ENCODE results near the gene AOPEP. TPM values are rescaled to one million over a fixed set of nuclear protein-coding genes. Genes with fewer than 3 reads are reported as not detected.

AOPEP gene
- polyA plus RNA-seq, 2 of the 4 experiments (the other 2 are of a cell fraction) = 226 to 266 TPM

- Histone ChIP-seq H3K27ac (peak overlapping the region; percentile 97 to 99), H3K4me3 (no peak overlapping the region), H3K9me3 (no peaks in the 10 kb centered on the region), H3K4me2 (peak overlapping the region; percentile 89), H3K4me1 (peaks cover 98% of the 10 kb centered on the region)
- no peak for ATAC-seq
- no peak for DNase-seq (ENCODE audit: low read depth in 1 of 2, low spot score in 1 of 2)
- TF ChIP-seq ZC3H11A (IDR thresholded peaks at IDR 0.05) (no peak), JUN (IDR thresholded peaks at IDR 0.05) (no peak), HMGXB4 (CRISPR knock-in tag; IDR thresholded peaks at IDR 0.05; ENCODE audit: borderline replicate concordance) (no peak), CEBPB (IDR thresholded peaks at IDR 0.05) (no peak), MAFK (IDR thresholded peaks at IDR 0.05; ENCODE audit: partially characterized antibody) (peak; percentile 14), MAX (IDR thresholded peaks at IDR 0.05) (peak; percentile 12; the same call in 1 of the 2 replicates), HOXB13 (CRISPR knock-in tag; IDR thresholded peaks at IDR 0.05; ENCODE audit: low read depth) (peak; percentile 34; the same call in 1 of the 2 replicates), MAZ (IDR thresholded peaks at IDR 0.05; ENCODE audit: borderline replicate concordance, low read depth, low read length) (no peak)
- WGBS (ENCODE audit: missing lambda C conversion rate) = 43% methylated on average over 3 of the region's 3 CpGs
- ChIA-PET CTCF (interaction anchor here (1.5 to 7.8 kb wide), 3 partner anchors 40 to 139 kb away, joined by 6 to 48 read pairs (median 13); no protein-coding TSS in a partner anchor), POLR2A (interaction anchor here (6.4 to 8.5 kb wide), 2 partner anchors 15 to 102 kb away, joined by 58 to 93 read pairs; no protein-coding TSS in a partner anchor)
- FAIRE-seq = no peak
These were observed 180.2 kb downstream of the AOPEP start for GRCh38 chr9:94906713-94907112.

GRCh38 chr9:94907264-94907936 is 180.9 kb downstream of the AOPEP start:
- Histone ChIP-seq H3K4me2 (peak overlapping the region; percentile 89), H3K4me3 (no peak overlapping the region), H3K4me1 (peaks cover 98% of the 10 kb centered on the region), H3K27ac (peak overlapping the region; percentile 97 to 99), H3K9me3 (no peaks in the 10 kb centered on the region)
- ATAC-seq (no peak), DNase-seq (ENCODE audit: low read depth in 1 of 2, low spot score in 1 of 2) (peak in 1 of 2 experiments; percentile 51), FAIRE-seq (no peak)
- ChIA-PET POLR2A (interaction anchor here (1.0 to 8.5 kb wide), 6 partner anchors 14 to 124 kb away, joined by 3 to 93 read pairs (median 28); no protein-coding TSS in a partner anchor), CTCF (interaction anchor here (0.8 to 7.8 kb wide), 6 partner anchors 25 to 226 kb away, joined by 3 to 48 read pairs (median 10); no protein-coding TSS in a partner anchor)
- 30% methylated on average over 8 of the region's 8 CpGs for WGBS (ENCODE audit: missing lambda C conversion rate)
- no peak for TF ChIP-seq USF2 (IDR thresholded peaks at IDR 0.05)
- no peak for TF ChIP-seq BCL3 (IDR thresholded peaks at IDR 0.05)
- peak; percentile 62; the same call in 1 of the 2 replicates for TF ChIP-seq HEYL (CRISPR knock-in tag; IDR thresholded peaks at IDR 0.05)
- no peak for TF ChIP-seq NFE2L2 (conservative IDR thresholded peaks at IDR 0.05; ENCODE audit: low read length)
- TF ChIP-seq REST (IDR thresholded peaks at IDR 0.05) = no peak
- no peak for TF ChIP-seq ZFP36 (IDR thresholded peaks at IDR 0.05; ENCODE audit: borderline replicate concordance, partially characterized antibody)
- no peak for TF ChIP-seq ELK1 (IDR thresholded peaks at IDR 0.05; ENCODE audit: low read depth, low read length)
- no peak for TF ChIP-seq MAX (IDR thresholded peaks at IDR 0.05)
- TF ChIP-seq FOSB (CRISPR knock-in tag; IDR thresholded peaks at IDR 0.05) = peak; percentile 41; the same call in 1 of the 2 replicates
- TF ChIP-seq TP53 (CRISPR knock-in tag; IDR thresholded peaks at IDR 0.05) = no peak; the same call in 1 of the 2 replicates
- no peak for TF ChIP-seq E2F6 (IDR thresholded peaks at IDR 0.05; ENCODE audit: borderline replicate concordance, low read depth)
- no peak for TF ChIP-seq POLR2AphosphoS2 (conservative IDR thresholded peaks at IDR 0.05; ENCODE audit: low read length)
- TF ChIP-seq HOXA7 (CRISPR knock-in tag; IDR thresholded peaks at IDR 0.05) = peak; percentile 85; the same call in 1 of the 2 replicates
- TF ChIP-seq RARB (CRISPR knock-in tag; IDR thresholded peaks at IDR 0.05) = peak; percentile 67
- no peak; a peak in 1 of 5 replicates for TF ChIP-seq RAD21 (conservative IDR thresholded peaks at IDR 0.05 in 1 of 2, IDR thresholded peaks at IDR 0.05 in 1 of 2)
- TF ChIP-seq JUNB (IDR thresholded peaks at IDR 0.05) = no peak
- TF ChIP-seq ZNF302 (CRISPR knock-in tag; IDR thresholded peaks at IDR 0.05) = no peak
- no peak for TF ChIP-seq CBX8 (IDR thresholded peaks at IDR 0.05)
